Astrocyte (in vitro differentiated cells and primary cell): ENCODE measurements around the gene ADIPOR2.
"Not testable (repeated sequence)": the region's sequence is repeated elsewhere in the genome, so short reads cannot be mapped to it uniquely, and the experiment has no call there.

Experiments
- EZH2 ChIP-seq: IDR thresholded peaks from 2 replicates; pipeline ENCODE4 v1.6.1; 2012; ENCODE audit warnings: mild to moderate bottlenecking, low read length, inconsistent platforms; ENCODE audit not compliant: insufficient read depth
- TF ChIP-seq, protein P1 (sequence below): IDR thresholded peaks from 2 replicates; pipeline ENCODE4 v1.5.1; 2011; ENCODE audit warnings: low read depth, mild to moderate bottlenecking, inconsistent platforms, low read length, moderate library complexity; ENCODE audit not compliant: insufficient read depth

DNA sequence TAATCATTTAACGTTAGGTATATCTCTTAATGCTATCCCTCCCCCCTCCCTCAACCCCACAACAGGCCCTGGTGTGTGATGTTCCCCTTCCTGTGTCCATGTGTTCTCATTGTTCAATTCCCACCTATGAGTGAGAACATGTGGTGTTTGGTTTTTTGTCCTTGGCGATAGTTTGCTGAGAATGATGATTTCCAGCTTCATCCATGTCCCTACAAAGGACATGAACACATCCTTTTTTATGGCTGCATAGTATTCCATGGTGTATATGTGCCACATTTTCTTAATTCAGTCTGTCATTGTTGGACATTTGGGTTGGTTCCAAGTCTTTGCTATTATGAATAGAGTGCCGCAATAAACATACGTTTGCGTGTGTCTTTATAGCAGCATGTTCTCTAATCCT is 42.8 kb downstream of the ADIPOR2 start:
- TF ChIP-seq, protein P1, sequence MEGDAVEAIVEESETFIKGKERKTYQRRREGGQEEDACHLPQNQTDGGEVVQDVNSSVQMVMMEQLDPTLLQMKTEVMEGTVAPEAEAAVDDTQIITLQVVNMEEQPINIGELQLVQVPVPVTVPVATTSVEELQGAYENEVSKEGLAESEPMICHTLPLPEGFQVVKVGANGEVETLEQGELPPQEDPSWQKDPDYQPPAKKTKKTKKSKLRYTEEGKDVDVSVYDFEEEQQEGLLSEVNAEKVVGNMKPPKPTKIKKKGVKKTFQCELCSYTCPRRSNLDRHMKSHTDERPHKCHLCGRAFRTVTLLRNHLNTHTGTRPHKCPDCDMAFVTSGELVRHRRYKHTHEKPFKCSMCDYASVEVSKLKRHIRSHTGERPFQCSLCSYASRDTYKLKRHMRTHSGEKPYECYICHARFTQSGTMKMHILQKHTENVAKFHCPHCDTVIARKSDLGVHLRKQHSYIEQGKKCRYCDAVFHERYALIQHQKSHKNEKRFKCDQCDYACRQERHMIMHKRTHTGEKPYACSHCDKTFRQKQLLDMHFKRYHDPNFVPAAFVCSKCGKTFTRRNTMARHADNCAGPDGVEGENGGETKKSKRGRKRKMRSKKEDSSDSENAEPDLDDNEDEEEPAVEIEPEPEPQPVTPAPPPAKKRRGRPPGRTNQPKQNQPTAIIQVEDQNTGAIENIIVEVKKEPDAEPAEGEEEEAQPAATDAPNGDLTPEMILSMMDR = not testable (repeated sequence)
- TF ChIP-seq EZH2 = not testable (repeated sequence)
